ENCODE data around the gene FRZB. TPM values are rescaled to one million over a fixed set of nuclear protein-coding genes. Genes with fewer than 3 reads are reported as not detected.

Gene FRZB
- total RNA-seq, 1 donor from 2014 or later = 1.3 TPM

DNA sequence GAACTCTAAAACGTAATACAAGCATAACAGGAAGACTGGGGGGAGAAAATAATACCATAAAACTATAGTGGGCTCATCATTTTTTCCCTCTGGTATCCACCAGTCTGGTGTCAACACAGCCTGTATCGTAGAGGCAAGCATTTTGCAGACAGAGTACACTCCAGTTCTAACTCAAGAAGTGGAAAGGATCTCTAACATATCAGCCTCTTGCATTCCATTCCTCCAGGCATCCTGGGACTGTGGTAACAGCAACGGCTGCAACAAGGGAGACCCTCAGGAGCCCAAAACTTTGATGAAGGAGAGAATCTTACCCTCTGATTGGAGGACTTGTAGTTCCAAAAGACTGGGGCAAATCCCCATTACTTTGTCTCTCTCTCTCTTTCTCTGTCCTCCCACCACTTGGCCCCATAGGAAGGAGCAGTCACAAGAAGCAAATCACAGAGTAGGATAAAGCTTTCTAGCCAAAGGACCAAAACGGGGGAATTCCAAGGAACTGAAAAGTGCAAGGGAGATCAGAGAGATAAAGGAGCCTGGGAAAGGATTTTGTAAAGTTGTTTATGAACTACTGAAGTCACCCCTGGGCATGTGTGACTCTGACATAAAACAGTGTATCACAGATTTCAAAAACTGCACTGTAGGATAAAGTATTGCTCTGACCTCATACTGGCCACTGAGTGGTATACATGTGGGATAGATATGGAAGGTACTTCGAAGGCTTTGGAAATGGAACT is 11.9 kb downstream of the FRZB start:
- DNase-seq (ENCODE audit: missing footprints) (no peak), ATAC-seq (no peak)
- intact Hi-C loops (cut with DNase I) = no loop called here

- ATAC-seq (no peak), DNase-seq (ENCODE audit: missing footprints) (no peak)
- intact Hi-C loops (cut with DNase I) = no loop called here
These were observed 13.6 kb downstream of the FRZB start for GRCh38 chr2:182852801-182853200.

GRCh38 chr2:182852090-182852489 is 14.3 kb downstream of the FRZB start:
- DNase-seq (ENCODE audit: missing footprints) = no peak
- no peak for ATAC-seq
- intact Hi-C loops (cut with DNase I) = no loop called here

DNA sequence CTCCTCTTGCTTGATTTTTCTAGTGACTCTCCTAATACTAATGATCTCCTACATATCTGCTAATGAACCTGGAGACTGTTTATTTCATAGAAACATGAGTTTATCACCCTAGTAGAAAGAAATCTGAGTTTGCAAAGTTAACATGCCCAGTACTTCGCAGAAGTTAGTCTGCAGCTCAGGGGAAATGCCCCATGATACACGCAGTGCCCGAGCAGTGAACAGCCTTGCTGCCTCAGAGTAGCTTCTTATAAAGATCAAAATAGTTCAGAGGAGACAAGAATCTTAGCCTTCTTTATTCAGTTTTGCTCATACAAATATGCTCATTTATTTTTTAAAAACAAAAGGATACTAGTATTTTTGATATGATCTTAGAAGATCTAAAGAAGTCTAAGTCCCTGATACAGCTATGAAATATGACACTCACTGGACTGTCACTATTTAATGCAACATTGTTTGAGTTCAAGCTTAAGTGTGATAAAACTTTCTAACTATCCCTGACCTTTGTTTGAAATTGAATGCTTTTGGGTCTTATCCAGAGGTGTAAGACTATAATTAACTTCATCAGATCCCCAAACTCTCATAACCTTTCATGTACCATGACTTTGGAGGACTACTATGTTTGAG is 20.5 kb downstream of the FRZB start:
- intact Hi-C loops (cut with DNase I) = no loop called here
- no peak for ATAC-seq
- DNase-seq (ENCODE audit: missing footprints) = no peak

DNA sequence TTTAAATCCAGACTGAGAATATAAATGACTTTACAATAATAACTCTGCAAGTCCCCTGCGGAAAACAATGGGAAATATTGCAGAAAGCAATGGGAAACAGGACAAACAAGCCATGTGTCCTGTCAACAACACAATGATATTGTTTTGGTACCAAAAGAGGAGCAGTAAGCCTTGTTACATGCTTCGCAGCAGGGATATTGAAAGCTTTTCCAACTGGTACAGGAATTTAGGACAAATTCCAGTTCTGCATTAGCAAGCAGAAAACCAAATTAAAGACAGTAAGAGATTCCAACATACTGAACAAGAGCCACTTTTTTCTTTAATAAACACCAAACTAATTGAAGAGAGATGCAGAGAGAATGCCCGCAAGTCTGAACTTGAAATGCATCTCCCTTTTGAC is 30.0 kb downstream of the FRZB start:
- ATAC-seq (no peak), DNase-seq (ENCODE audit: missing footprints) (no peak)
- intact Hi-C loops (cut with DNase I) = no loop called here

- intact Hi-C loops (cut with DNase I) = no loop called here
- no peak for DNase-seq (ENCODE audit: missing footprints)
- no peak for ATAC-seq
These were observed 32.1 kb downstream of the FRZB start for GRCh38 chr2:182834293-182834692.

DNA sequence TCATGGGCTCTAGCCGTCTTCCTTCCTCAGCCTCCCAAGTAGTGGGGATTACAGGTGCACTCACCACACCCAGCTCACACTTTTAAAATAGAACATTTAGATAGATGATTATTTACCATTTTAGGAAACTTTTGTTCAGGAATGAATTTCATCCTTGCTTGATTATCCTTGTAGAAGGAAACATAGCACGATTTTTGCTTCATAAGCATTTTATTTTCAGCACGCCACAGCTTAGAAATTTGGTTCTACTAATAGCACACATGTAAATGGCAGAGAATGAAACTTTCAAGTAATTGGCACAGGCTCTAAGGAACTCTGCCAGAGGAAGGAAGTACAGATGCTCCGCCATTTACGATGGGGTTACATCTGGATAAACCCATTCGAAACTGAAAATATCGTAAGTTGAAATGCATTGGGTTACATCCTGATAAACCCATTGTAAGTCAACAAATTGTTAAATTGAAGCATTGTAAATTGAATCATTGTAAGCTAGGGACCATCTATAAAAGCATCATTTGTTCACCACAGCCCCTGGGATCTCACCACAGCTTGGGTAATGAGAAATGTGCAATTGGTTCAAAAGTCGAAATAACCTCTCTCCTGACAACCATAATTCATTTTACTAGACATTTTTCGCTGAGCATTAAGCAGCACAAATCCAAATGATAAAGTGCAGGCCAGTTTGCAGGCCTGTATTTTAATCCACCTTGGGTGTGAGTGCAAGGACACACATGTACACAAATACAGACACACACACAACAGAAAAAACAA is 33.2 kb downstream of the FRZB start:
- ATAC-seq (no peak), DNase-seq (ENCODE audit: missing footprints) (no peak)
- intact Hi-C loops (cut with DNase I) = no loop called here

DNA sequence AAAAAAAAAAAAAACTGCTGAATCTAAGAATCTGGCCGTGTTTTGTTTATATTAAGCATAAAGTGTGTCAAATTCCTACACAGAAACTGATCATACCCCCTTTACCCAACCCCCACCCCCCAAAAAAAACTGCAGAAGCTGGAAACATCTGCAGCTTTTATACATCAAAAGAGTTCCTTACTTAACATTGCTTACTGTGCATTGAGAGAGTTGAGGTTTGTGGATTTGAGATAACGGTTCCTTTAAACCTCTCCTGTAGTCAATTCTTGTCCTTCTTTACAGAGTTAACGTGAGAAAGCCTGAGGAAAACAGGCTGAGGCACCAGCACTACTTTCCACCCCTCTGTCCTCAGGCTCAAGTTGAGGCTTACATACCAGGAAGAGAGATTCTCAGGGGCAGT is 34.5 kb downstream of the FRZB start:
- no peak for ATAC-seq
- intact Hi-C loops (cut with DNase I) = no loop called here
- DNase-seq (ENCODE audit: missing footprints) = no peak

GRCh38 chr2:182831101-182831500 is 35.3 kb downstream of the FRZB start:
- no peak for ATAC-seq
- no peak for DNase-seq (ENCODE audit: missing footprints)
- intact Hi-C loops (cut with DNase I) = no loop called here

DNA sequence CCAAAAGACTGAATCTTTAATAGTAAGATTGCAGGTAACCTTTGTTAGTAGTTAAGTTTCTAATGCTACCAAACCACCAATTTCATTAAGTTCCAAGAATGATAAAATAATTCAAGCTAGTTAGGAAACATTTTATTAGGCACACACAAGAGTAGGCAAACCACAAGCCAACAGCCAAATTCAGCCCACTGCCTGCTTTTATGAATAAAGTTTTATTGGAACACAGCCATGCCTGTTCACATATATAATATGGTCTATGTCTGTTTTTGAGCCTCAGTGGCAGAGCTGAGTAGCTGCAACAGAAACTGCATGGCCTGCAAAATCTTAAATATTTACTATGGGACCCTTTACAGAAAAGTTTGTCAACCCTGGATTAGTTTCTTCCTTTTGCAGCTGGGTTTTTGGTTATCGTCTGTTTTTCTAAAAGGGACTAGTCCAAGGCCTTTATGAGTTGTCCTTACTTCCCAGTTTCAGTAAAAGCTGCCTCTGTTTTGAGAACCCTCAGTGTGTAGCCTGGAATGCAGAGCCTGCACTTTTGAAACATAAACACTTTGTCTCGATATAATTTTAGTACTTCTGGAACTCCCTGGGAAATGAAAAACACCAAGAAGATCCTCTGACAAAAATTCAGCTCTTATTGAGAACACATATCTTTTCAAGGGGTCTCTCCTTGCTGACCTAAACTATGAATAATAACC is 39.1 kb downstream of the FRZB start:
- ATAC-seq = no peak
- no peak for DNase-seq (ENCODE audit: missing footprints)
- intact Hi-C loops (cut with DNase I) = no loop called here

DNA sequence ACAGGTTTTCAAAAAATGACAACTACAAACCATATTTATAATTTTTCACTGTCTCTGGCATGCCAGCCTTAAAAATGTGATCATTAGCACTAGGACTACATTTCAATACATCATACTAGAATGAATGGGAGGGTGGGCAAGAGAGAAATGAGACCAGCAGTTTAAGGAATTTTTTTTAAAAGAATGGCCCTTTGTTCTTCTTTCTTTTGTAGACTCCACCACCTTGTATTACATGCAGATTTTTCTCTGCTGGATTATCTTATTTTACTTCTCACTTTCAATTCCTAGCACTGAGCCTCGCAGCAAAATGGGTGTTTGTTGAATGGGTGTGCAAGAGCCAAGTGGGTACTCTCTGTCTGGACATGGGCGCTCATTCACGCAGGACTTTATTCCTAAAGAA is 39.9 kb downstream of the FRZB start:
- no peak for DNase-seq (ENCODE audit: missing footprints)
- no peak for ATAC-seq
- intact Hi-C loops (cut with DNase I) = no loop called here

DNA sequence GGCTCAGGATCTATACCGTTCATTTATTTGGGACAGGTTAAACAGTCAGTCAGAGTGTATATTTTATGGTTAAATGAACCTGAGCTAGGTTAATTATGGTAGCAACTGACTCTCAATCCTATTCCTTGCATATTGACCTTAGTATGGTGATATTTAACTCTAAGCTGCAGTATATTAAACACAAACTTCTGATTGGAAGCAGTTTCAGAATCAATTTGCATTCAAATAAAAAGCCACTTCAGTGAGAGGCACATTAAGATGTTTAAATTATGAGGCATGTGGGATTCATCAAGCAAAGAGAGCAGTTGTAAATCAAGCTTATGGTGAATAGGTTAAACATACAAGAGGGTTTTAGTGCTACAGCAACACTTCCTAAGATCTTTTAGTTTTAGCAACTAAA is 40.4 kb downstream of the FRZB start:
- ATAC-seq = no peak
- DNase-seq (ENCODE audit: missing footprints) = no peak
- intact Hi-C loops (cut with DNase I) = no loop called here

- DNase-seq (ENCODE audit: missing footprints) (no peak), ATAC-seq (no peak)
- intact Hi-C loops (cut with DNase I) = no loop called here
These were observed 41.7 kb downstream of the FRZB start for GRCh38 chr2:182824767-182825158.

DNA sequence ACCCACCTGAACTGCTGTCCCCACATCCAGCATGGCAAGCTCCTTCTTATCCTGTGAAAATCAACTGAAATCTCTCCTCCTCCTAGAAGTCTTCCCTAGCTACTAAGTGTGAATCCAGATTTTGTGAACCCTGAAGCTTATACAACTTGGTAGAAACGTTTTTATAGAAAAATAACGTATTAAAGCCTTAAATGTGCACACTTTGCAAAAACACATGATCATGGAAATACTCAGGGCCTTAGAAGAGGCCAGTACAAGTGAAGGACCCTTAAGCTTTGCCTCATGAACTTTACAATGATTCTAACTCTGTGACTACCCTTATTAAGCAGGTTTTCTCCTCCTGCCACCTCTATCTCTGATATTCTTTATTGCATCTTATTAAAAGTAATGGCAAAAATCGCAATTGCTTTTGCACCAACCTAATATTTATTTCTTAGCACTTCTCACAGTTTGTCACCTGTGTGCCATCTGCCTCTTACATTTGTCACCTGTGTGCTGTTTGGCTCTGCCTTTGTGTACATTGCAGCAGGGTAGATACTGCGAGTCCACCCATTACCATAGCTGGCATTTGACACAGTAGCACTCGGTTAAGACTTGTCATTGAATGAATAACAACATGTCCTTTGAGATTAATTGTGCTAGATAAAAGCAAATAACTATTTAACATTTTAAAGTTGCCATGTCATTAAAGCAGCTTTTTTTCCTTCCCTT is 42.2 kb downstream of the FRZB start:
- DNase-seq (ENCODE audit: missing footprints) (no peak), ATAC-seq (no peak)
- intact Hi-C loops (cut with DNase I) = no loop called here

- DNase-seq (ENCODE audit: missing footprints) = no peak
- intact Hi-C loops (cut with DNase I) = no loop called here
- ATAC-seq = no peak
These were observed 43.7 kb downstream of the FRZB start for GRCh38 chr2:182822733-182823132.

- no peak for ATAC-seq
- no peak for DNase-seq (ENCODE audit: missing footprints)
These were observed 45.3 kb downstream of the FRZB start for GRCh38 chr2:182821182-182821581.

GRCh38 chr2:182819412-182819811 is 47.0 kb downstream of the FRZB start:
- intact Hi-C loops (cut with DNase I) = no loop called here
- ATAC-seq (no peak), DNase-seq (ENCODE audit: missing footprints) (no peak)

More at GRCh38 chr2:182821182-182821581, 45.3 kb downstream of the FRZB start:
- intact Hi-C loops (cut with DNase I) = no loop called here

DNA sequence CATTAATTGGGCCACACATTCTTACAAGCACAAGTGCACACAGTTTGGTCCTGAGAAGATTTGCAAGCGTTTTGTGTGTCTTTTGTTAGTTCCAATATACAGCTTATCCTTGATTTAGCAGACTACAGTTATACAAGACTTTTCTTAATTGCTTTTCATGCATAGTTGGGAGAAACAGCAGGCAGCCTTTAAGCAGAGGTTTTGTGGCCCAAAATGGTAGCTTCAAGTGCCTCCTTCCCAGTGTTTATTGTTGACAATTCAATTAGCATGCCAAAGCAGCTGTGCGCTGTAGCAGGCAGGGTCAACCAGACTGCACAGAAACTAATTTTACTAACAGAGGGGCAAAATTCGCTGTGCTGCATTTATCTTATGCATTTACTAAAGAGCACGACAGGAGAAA is 47.5 kb downstream of the FRZB start:
- DNase-seq (ENCODE audit: missing footprints) = no peak
- intact Hi-C loops (cut with DNase I) = no loop called here

GRCh38 chr2:182818501-182818900 is 47.9 kb downstream of the FRZB start:
- intact Hi-C loops (cut with DNase I) = no loop called here
- DNase-seq (ENCODE audit: missing footprints) (no peak), ATAC-seq (no peak)

More for the DNA sequence above, 47.5 kb downstream of the FRZB start:
- ATAC-seq = no peak

Data from Right ventricle myocardium inferior (tissue), 1 donor.